ENCODE measurements around the gene TRAPPC12.

DNA sequence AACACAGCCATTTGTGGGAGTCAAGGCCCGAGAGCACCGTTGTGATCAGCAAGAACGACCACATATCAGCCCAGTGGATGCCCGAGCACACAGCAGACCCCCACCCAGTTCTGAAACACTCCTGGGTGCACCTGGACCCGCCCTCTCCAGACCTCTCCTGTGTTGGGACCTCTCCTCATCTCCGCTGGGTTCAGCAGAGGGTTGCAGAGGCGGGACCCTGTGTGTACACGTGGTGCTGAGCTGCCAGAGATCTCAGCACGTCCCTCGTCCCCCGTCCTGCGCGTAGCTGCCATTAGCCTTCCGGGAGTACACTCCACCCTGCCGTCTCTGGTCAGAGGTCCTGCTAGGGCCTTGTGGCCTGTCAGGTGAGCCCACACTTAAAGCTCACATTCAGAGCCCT is 88.2 kb downstream of the TRAPPC12 start:
- TF ChIP-seq, protein P1, sequence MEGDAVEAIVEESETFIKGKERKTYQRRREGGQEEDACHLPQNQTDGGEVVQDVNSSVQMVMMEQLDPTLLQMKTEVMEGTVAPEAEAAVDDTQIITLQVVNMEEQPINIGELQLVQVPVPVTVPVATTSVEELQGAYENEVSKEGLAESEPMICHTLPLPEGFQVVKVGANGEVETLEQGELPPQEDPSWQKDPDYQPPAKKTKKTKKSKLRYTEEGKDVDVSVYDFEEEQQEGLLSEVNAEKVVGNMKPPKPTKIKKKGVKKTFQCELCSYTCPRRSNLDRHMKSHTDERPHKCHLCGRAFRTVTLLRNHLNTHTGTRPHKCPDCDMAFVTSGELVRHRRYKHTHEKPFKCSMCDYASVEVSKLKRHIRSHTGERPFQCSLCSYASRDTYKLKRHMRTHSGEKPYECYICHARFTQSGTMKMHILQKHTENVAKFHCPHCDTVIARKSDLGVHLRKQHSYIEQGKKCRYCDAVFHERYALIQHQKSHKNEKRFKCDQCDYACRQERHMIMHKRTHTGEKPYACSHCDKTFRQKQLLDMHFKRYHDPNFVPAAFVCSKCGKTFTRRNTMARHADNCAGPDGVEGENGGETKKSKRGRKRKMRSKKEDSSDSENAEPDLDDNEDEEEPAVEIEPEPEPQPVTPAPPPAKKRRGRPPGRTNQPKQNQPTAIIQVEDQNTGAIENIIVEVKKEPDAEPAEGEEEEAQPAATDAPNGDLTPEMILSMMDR (conservative IDR thresholded peaks at IDR 0.05 in 1 of 2, IDR thresholded peaks at IDR 0.05 in 1 of 2; ENCODE audit: extremely low read depth in 1 of 2, insufficient read depth in 1 of 2, low read depth in 1 of 2, low read length in 2 of 2), result no peak
- TF ChIP-seq EZH2 (IDR thresholded peaks at IDR 0.05; ENCODE audit: borderline replicate concordance, low read length), result no peak
